RWPE1 (cell line): ENCODE data around the gene SKAP2.
A peak's percentile ranks its signal among the peaks of the same experiment; 100 is the strongest.

Experiments
- CTCF ChIA-PET: fragments of 350-600 bp; sonication (Branson Sonifier 250); formaldehyde crosslinking; extraction: SDS; loops from one replicate; lab custom pipeline; 2021; lab: Yijun Ruan, JAX
- POLR2A ChIA-PET: fragments of 400-600 bp; formaldehyde crosslinking; extraction: SDS; loops from one replicate; lab custom pipeline; 2020; ENCODE audit warnings: antibody characterized with exemption; ENCODE audit not compliant: low non-redundant PET; lab: Yijun Ruan, JAX
- DNase-seq: peaks from one replicate; pipeline ENCODE4 v3.0.0; 2012; ENCODE audit warnings: low spot score
- H3K27ac ChIP-seq: fragments of 450-650 bp; 2 replicates; pipeline ENCODE4 v1.5.1; 2017
- CTCF ChIP-seq: fragments of 450-650 bp; conservative IDR thresholded peaks from 2 replicates; pipeline ENCODE4 v1.5.1; 2017; ENCODE audit warnings: low read depth, mild to moderate bottlenecking

The SKAP2 gene

DNA sequence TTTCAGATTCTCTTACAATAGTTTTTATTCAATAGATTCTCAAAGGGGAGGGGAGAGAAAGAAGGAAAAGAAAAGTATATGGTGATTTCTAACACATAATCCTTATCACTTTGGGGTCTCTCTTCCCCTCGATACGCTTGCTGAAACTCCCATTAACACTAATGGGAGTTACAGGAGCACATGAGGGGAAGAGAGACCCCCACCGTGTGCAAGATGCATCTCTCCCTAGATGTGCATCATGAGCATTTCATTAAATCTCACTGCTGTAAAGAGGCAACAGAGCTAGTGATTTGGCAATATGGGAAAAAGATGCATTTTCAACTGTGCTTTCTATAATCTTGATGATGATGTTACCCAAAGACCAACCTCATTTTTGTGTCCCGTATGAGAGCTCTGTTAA is 177.4 kb downstream of the SKAP2 start:
- TF ChIP-seq CTCF, result no peak
- H3K27ac ChIP-seq, result no peak overlapping the region
- POLR2A ChIA-PET, result no interaction called here
- no peak for DNase-seq
- CTCF ChIA-PET, result interaction anchor here (0.5 to 1.7 kb wide), 6 partner anchors 20 to 457 kb away, joined by 3 to 5 read pairs (median 4); partner anchors contain the start of gene HOXA5

DNA sequence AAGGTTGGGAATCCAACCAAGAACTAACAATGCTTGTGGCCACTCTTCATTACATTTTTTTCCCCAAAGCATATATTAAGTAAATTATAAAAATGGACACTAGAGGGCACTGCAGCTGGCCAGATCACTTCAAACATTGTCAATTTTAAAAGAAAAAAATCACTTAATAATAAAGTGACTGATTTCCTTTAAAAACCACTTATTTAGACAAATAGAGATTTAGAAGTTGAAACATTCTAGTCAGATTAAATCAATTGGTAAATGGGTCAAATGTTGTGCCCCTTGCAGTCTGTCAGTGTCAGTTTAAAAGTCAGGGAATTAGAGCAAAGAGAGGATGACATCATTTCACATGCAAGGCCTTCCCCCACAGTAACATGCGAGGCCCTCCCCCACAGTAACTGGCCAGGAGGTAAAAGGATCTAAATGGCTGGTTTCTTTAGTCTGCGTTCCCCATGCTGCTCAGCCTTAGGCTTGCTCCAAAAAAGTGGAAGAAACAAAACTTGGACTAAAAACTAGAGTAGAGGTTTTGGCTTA is 177.9 kb downstream of the SKAP2 start:
- no peak for DNase-seq
- TF ChIP-seq CTCF, result peak; percentile 80
- no peak overlapping the region for H3K27ac ChIP-seq
- POLR2A ChIA-PET, result no interaction called here
- CTCF ChIA-PET, result interaction anchor here (0.5 to 1.7 kb wide), 5 partner anchors 20 to 440 kb away, joined by 3 to 5 read pairs (median 4); no protein-coding TSS in a partner anchor

GRCh38 chr7:26685606-26686005 is 178.8 kb downstream of the SKAP2 start:
- POLR2A ChIA-PET, result no interaction called here
- no peak overlapping the region for H3K27ac ChIP-seq
- no peak for DNase-seq
- TF ChIP-seq CTCF, result no peak
- CTCF ChIA-PET, result no interaction called here

GRCh38 chr7:26684447-26684846 is 179.9 kb downstream of the SKAP2 start:
- no peak for TF ChIP-seq CTCF
- ChIA-PET CTCF (interaction anchor here (0.6 to 1.8 kb wide), 2 partner anchors 459 to 464 kb away, joined by 3 to 5 read pairs; partner anchors contain the start of gene HOXA5), POLR2A (no interaction called here)
- no peak overlapping the region for H3K27ac ChIP-seq
- no peak for DNase-seq

DNA sequence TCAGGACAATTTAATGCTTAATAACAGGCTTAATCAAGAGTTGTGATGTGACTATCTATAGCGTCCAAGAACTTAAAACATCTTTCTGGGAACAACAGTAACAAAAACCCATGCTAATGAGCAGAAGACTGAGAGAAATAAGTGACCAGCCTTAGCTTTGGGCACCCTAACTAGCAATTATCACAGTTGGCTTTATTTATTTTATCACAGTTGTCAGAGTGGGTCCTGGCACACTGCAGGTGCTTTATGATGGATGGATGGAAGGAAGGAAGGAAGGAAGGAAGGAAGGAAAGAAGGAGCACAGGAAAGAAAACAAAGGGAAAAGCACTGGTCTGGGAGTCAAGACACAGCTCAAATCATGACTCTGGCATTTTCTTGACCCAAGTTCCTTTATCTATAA is 181.1 kb downstream of the SKAP2 start:
- CTCF ChIA-PET, result interaction anchor here (1.0 to 1.8 kb wide), 3 partner anchors 22 to 460 kb away, joined by 3 to 5 read pairs (median 4); partner anchors contain the start of gene HOXA5
- POLR2A ChIA-PET, result no interaction called here

GRCh38 chr7:26681819-26682418 is 182.5 kb downstream of the SKAP2 start:
- no peak overlapping the region for H3K27ac ChIP-seq
- peak; percentile 34 for DNase-seq
- ChIA-PET CTCF (interaction anchor here (0.6 to 1.7 kb wide), 15 partner anchors 15 to 972 kb away, joined by 3 to 12 read pairs (median 3); partner anchors contain the start of gene HOXA5), POLR2A (no interaction called here)
- TF ChIP-seq CTCF, result peak; percentile 93

More for the DNA sequence above, 181.1 kb downstream of the SKAP2 start:
- DNase-seq, result no peak
- H3K27ac ChIP-seq, result no peak overlapping the region
- TF ChIP-seq CTCF, result no peak
